Activated CD4-positive, CD25-positive, alpha-beta regulatory T cell (primary cell): ENCODE measurements around the gene ATF5.
"Not testable (repeated sequence)": the region's sequence is repeated elsewhere in the genome, so short reads cannot be mapped to it uniquely, and the experiment has no call there.

Experiments used
- DNase-seq, 4 experiments: peaks; one replicate each; lab custom pipeline; 2025; lab: John Stamatoyannopoulos, UW

The ATF5 gene

DNA sequence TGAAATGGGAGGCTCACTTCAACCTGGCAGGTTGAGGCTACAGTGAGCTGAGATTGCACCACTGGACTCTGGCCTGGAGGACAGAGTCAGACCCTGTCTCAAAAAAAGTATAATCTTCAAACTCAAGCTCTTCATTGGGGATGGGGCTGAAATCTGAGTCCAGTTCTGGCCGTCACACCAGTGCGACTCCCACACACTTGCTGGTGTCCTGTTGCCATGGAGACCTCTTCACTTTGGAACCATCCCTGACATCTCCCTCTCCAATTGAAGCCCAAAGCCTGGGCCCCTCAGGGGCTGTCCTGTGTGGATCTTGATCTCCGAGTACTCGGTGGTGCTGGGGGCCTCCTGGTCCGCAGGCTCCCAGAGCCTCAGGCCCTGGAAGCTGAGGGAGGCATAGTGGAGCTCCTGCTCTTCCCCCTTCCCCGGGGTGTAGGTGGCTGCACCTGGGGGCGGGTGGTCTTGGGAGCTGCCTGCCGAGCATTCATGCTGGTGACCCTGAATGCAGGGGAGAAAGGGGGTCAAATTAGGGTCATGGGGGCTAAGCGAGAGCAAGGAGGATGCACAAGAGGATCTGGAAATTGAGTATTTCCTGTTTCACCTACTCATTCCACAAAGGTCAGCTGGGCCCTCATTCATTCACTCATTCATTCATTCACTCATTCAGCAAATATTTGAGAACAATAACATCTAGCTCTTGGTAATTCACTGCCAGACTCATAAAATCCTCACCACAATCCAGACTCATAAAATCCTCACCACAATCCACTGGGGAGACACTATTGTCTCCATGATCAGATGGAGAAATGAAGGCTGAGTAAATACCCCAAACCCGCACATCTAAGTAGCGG, 21.0 kb downstream of the ATF5 start:
- DNase-seq, result no peak

DNA sequence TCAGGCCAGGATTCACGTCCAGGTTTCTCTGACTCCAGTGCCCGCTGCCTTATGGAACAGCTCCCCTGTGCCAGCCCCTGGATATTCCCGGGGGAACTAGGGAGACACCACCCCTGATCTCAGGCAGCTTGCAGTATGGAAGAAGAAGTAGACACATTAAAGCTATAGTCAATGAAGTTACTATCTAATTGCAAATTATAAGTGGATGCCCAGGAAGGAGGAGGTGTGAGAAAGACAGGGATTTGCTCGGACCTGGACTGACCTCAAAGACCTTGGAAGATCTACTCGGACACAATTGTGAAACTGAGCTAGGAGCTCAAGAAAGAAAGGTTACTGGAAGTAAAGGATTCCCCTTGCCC, 21.6 kb downstream of the ATF5 start:
- DNase-seq, result no peak

DNA sequence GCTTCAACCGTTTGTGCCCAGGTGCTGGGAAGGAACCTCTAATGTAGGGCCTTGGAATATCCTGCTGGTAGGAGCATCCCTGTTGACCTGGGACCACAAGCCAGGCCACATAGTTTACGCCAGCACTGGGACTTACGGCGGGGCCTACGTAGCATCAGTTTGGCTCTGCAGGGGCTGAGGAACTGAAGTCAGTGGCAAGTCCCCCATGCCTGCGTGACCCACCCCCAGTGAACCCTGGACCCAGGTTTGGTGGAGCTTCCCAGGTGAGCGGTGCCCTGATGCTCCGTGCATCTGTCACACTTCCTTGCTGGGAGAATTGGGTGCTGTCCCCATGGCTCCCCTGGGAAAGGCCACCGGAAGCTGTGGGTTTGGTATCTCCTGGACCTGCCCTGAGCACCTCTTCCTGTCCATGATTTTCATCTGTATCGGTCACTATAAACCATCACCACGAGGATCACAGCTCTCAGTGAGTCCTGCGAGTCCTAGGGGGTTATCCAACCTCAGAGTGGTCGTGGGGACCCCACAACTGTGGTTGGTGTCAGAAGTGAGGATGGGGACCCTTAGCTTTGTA, 22.0 kb downstream of the ATF5 start:
- DNase-seq, result no peak

DNA sequence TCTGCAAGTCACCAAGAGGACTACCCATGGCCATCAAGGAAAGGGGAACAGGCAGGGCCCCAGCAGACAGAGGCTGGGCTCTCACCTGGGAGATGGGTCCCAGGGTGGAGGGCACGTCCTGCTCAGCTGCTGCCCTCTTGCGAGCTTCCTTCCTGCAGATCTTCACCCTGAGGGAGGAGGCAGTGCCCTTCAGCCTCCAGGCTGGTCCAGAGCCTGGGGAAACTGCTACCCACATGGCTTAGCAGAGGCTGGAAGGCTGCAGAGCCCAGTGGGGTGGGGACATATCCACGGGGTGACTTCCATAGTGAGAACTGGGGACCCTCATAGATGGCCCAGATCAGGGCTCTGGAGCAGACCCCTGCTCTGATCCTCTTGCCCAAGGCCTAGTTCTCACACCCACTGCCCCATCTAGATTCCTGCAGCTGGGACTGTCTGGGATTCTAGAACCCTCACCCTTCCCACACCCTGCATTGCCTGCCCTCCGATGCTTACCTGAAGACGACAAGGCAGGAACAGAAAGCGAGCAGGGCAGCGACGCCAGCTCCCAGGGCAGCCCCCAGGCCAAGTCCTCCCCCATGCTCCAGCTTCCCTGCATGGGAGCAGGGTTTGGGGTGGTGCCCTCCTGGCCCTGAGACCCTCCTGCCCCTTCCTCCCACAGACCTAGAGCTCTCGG, 22.9 kb downstream of the ATF5 start:
- no peak for DNase-seq

DNA sequence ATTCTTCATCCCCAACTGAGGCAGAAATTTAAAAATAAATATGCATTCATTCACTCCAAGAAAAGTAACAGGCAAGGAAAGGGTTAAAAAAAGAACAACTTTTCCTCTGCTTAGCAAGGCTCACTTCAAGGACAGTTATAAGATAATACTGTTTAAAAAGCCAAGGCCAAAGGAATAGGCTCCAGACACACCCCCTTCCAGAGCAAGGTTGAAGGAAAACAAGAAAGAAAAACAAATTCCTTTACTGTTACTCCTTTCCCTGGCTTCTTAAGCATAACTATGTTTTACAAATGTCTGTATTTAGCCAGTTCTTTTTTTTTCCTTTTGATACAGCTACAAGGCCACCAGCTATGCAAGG, 23.5 kb downstream of the ATF5 start:
- DNase-seq, result no peak

DNA sequence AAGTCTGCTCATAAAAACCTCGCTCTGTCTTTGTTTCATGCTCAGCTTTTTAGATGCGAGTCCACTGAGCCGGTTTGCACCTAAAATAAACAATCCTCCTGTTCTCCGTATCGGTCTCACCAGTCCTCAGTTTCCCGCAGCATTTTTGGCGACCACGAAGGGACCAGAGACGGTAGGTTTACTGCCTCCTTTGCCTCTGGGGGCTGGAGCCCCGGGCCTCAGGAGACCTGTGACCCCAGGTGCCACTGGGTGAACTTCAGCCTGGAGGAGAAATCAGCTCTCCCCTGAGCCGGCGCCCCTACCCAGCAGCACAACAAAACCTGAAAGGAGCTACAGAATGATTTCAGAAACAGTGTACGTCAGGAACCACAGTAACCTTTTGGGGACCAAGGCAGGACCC, 23.9 kb downstream of the ATF5 start:
- DNase-seq, result no peak

DNA sequence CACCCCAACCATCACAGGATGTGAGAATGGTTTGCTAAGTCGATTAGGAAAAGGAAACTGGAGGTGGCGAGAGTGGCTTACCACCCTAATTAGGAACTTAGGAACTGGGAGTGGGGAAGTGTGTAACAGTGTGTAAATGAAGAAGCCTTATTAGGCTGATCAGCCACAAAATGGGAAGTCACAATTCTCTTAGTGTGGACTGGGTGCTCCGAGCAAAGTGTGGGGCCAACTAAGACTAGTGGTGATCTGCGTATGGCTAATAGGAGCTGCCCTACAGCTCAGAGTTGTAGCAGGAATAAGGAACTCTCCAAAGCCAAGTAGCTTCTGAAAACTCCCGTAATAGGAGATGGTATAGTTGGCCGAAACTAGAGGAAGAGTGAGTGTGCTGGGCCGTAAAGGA, 24.4 kb downstream of the ATF5 start:
- DNase-seq, result no peak

GRCh38 chr19:49954092-49954829, 25.3 kb downstream of the ATF5 start:
- no peak for DNase-seq

GRCh38 chr19:49954933-49955332, 25.9 kb downstream of the ATF5 start:
- DNase-seq, result no peak

- no peak for DNase-seq
These were observed 27.1 kb downstream of the ATF5 start for GRCh38 chr19:49956115-49956495.

DNA sequence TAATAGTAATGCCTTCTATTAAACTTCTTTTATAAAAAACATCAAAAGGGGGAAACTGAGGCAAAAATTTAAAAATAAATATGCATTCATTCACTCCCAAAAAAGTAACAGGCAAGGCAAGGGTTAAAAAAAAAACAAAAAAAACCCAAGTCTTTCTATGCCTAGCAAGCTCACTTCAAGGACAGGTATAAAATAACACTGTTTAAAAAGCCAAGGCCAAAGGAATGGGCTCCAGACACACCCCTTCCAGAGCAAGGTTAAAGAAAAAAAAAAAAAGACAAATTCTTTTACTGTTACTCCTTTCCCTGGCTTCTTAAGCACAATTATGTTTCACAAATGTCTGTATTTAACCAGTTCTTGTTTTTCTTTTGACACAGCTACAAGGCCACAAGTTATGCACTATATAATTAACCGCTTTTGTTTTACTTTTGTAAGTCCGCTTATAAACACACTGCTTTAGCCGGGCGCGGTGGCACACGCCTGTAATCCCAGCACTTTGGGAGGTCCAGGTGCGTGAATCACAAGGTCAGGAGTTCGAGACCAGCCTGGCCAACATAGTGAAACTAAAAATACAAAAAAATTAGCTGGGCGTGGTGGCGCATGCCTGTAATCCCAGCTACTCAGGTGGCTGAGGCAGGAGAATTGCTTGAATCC, 28.4 kb downstream of the ATF5 start:
- DNase-seq, result no peak

- not testable (repeated sequence) for DNase-seq
These were observed 29.1 kb downstream of the ATF5 start for GRCh38 chr19:49958144-49958543.

GRCh38 chr19:49958596-49958995, 29.6 kb downstream of the ATF5 start:
- DNase-seq, result not testable (repeated sequence)

DNA sequence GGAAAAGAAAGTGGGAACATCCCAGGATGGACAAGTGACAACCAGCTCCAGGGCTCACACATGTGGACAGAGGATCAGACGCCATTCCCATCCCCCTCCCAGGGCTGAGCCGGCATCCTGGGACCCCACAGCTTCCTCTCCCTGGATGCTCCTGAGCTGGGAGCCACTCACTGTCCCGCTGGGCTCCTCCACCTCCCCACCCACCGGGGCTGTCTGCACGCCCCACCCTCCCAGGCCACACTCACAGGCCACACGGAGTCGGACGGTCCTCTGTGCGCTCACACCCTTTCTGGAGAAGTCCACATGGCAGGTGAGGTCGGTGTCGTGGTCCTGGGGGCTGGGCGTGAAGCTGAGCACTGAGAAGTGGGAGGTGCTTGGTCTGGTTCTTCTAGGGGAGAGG, 30.9 kb downstream of the ATF5 start:
- not testable (repeated sequence) for DNase-seq

GRCh38 chr19:49960980-49961379, 32.0 kb downstream of the ATF5 start, which contains the start of gene SIGLEC11:
Gene SIGLEC11, minus strand, starts transcription at chr19:49961172. Its CDS starts 91 bp downstream, at chr19:49961081.
- not testable (repeated sequence) for DNase-seq

DNA sequence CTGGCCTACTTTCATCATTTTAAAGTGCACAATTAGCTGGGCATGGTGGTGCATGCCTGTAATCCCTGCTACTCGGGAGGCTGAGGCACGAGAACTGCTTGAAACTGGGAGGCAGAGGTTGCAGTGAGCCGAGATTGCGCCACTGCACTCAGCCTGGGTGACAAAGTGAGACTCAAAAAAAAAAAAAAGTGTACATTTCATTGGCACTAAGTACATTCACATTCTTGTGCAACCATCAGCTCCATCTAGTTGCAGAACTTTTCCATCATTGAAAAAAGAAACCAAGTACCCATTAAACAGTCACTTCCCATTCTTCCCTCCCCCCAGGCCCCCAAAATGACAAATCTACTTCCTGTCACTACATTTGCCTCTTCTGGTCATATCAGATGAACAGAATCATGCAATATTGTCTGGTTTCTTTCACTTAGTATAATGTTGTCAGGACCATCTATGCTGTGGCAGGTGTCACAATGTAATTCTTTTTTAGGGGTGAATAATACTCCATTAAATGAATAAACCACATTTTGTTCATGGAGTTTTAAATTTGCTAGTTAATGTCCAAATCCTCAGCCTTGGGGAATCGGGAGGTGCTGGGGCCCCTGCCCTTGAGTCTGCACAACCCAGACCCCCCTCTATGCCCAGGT, 39.4 kb downstream of the ATF5 start:
- no peak for DNase-seq

DNA sequence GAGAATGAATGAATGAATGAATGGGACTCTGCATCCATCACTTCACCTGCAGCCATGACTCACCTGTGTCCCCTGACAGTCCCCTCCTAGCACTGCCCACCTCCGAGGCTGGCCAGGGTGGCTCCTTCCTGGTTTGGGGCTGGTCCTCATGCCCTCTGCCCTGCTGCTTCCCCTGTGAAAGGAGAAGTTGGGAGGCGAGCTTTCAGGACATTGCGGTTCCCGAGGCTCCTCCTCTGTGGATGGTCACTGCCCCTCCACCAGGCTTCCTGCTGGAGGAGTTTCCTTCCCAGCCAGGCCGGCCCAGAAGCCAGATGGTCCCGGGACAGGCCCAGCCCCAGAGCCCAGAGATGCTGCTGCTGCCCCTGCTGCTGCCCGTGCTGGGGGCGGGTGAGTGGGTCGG, 40.4 kb downstream of the ATF5 start:
- DNase-seq, result not testable (repeated sequence)

GRCh38 chr19:49971991-49972411, 43.0 kb downstream of the ATF5 start:
- no peak for DNase-seq

- DNase-seq, result no peak
These were observed 43.8 kb downstream of the ATF5 start for GRCh38 chr19:49972841-49973240.

GRCh38 chr19:49973987-49974386, 45.0 kb downstream of the ATF5 start:
- DNase-seq, result no peak

- DNase-seq, result no peak
These were observed 46.0 kb downstream of the ATF5 start for GRCh38 chr19:49975051-49975450.
